B cell (primary cell): ENCODE measurements around the gene IVNS1ABP. TPM values are rescaled to one million over a fixed set of nuclear protein-coding genes. Genes with fewer than 3 reads are reported as not detected.

ENCODE experiments used
- ATAC-seq: fragments of 200-7000 bp; cut with Tn5 transposase; one replicate; pipeline ENCODE4 v1.10.0; 2021; ENCODE audit warnings: low read depth, mild to moderate bottlenecking, moderate number of reproducible peaks, moderate library complexity
- CTCF ChIA-PET: fragments of 350-600 bp; sonication (Branson Sonifier 250); formaldehyde crosslinking; loops from one replicate; lab custom pipeline; 2021; ENCODE audit warnings: antibody characterized with exemption, inconsistent platforms; lab: Charles Lee
- POLR2A ChIA-PET: fragments of 350-600 bp; sonication (Branson Sonifier 250); formaldehyde crosslinking; loops from one replicate; lab custom pipeline; 2021; ENCODE audit warnings: antibody characterized with exemption; lab: Charles Lee
- DNase-seq: peaks from one replicate; pipeline ENCODE4 v3.0.0; 2013
- H2AFZ ChIP-seq: 2 replicates; pipeline ENCODE4 v1.6.1; 2012; ENCODE audit warnings: mild to moderate bottlenecking, low read depth, low read length; ENCODE audit not compliant: insufficient read depth, poor library complexity, severe bottlenecking
- H3K27ac ChIP-seq, 2 donors: 1 replicate in 1 of 2; 2 replicates in 1 of 2; pipeline ENCODE4 v1.5.1; 2012 to 2013; ENCODE audit warnings: low read length in 2 of 2, mild to moderate bottlenecking in 2 of 2, moderate library complexity in 1 of 2
- H3K27me3 ChIP-seq, 4 experiments: fragments of 200-600 bp in 1 of 4; sonication (generic) in 1 of 4; replicated peaks in 1 of 4; 1 replicate in 2 of 4; 2 replicates in 2 of 4; pipeline versions ENCODE4 v1.6.1 to v1.7.0; 2013 to 2016; ENCODE audit warnings: low read length in 3 of 4, mild to moderate bottlenecking in 2 of 4, mixed read lengths in 1 of 4, moderate library complexity in 1 of 4; ENCODE audit not compliant: insufficient read depth in 4 of 4, control insufficient read depth in 3 of 4; ENCODE audit errors: control extremely low read depth in 1 of 4
- H3K36me3 ChIP-seq, 2 experiments: replicated peaks in 1 of 2; 1 replicate in 1 of 2; 2 replicates in 1 of 2; pipeline versions ENCODE4 v1.6.1 to v1.7.1; 2013; ENCODE audit warnings: low read length in 1 of 2; ENCODE audit not compliant: insufficient read depth in 2 of 2, control insufficient read depth in 1 of 2; ENCODE audit errors: control extremely low read depth in 1 of 2, extremely low read depth in 1 of 2
- H3K4me1 ChIP-seq, 2 donors: fragments of 200-600 bp in 1 of 2; sonication (generic) in 1 of 2; 1 replicate in 1 of 2; 2 replicates in 1 of 2; pipeline versions ENCODE4 v1.5.1 to v1.6.1; 2013 to 2017; ENCODE audit warnings: low read length in 2 of 2; ENCODE audit not compliant: control insufficient read depth in 2 of 2, insufficient read depth in 2 of 2
- H3K4me2 ChIP-seq: replicated peaks from 2 replicates; pipeline ENCODE3; 2012; ENCODE audit warnings: mild to moderate bottlenecking, low read depth, low read length; ENCODE audit not compliant: poor library complexity, severe bottlenecking
- H3K4me3 ChIP-seq, 5 experiments: fragments of 200-600 bp in 1 of 5; sonication (generic) in 1 of 5; 1 replicate in 3 of 5; 2 replicates in 2 of 5; pipeline versions ENCODE4 v1.5.1 to v1.7.0; 2011 to 2016; ENCODE audit warnings: low read length in 4 of 5, mild to moderate bottlenecking in 4 of 5, low read depth in 2 of 5, control low read depth in 1 of 5, moderate library complexity in 1 of 5; ENCODE audit not compliant: insufficient read depth in 1 of 5; ENCODE audit errors: control extremely low read depth in 1 of 5, extremely low read depth in 1 of 5
- H3K79me2 ChIP-seq: fragments of 200-600 bp; sonication (generic); one replicate; pipeline ENCODE4 v1.6.0; 2016; ENCODE audit warnings: low read length; ENCODE audit not compliant: control insufficient read depth, insufficient read depth
- H3K9ac ChIP-seq: fragments of 200-600 bp; sonication (generic); 2 replicates; pipeline ENCODE4 v1.6.1; 2017; ENCODE audit warnings: mild to moderate bottlenecking, low read length, moderate library complexity
- H3K9me3 ChIP-seq, 3 donors: one replicate each; pipeline versions ENCODE4 v1.6.1 to v1.7.1; 2013; ENCODE audit warnings: low read length in 2 of 3; ENCODE audit not compliant: control insufficient read depth in 2 of 3, insufficient read depth in 1 of 3; ENCODE audit errors: control extremely low read depth in 1 of 3
- H4K20me1 ChIP-seq: 2 replicates; pipeline ENCODE4 v1.6.0; 2012; ENCODE audit warnings: mild to moderate bottlenecking, low read length; ENCODE audit not compliant: insufficient read depth, control insufficient read depth, poor library complexity, severe bottlenecking
- H3K27ac Mint-ChIP-seq: one replicate; pipeline ENCODE4 v1.8.0; 2021; ENCODE audit warnings: mixed read lengths
- H3K27me3 Mint-ChIP-seq: one replicate; pipeline ENCODE4 v1.8.0; 2021; ENCODE audit warnings: mixed read lengths
- H3K4me1 Mint-ChIP-seq: one replicate; pipeline ENCODE4 v1.8.0; 2021; ENCODE audit warnings: mixed read lengths
- H3K4me3 Mint-ChIP-seq: one replicate; pipeline ENCODE4 v1.8.0; 2021; ENCODE audit warnings: mixed read lengths
- H3K9me3 Mint-ChIP-seq: one replicate; pipeline ENCODE4 v1.8.0; 2022; ENCODE audit warnings: mixed read lengths; ENCODE audit not compliant: insufficient read depth
- EZH2 ChIP-seq: IDR thresholded peaks from 2 replicates; pipeline ENCODE4 v1.6.1; 2012; ENCODE audit warnings: borderline replicate concordance, low read depth, mild to moderate bottlenecking, moderate library complexity, low read length; ENCODE audit not compliant: insufficient read depth, poor library complexity, severe bottlenecking
- WGBS: methylation state at CpG from one replicate; pipeline ENCODE4 v1.1.5; 2013; ENCODE audit warnings: missing lambda C conversion rate; ENCODE audit not compliant: insufficient coverage; 5-methylcytosine and 5-hydroxymethylcytosine counted together
- intact Hi-C: fragments of 100-400 bp; cut with micrococcal nuclease; formaldehyde crosslinking; loops from one replicate; pipeline ENCODE4 v1.10.0; 2022
- polyA plus RNA-seq: library from polyadenylated mRNA; depleted of rRNA; stranded (reverse); fragments of >200 nt; gene quantifications from 2 replicates; pipeline ENCODE4 v1.2.3, GENCODE V29; 2012
- total RNA-seq, 2 donors: library from RNA; stranded (reverse); fragments of 120-200 nt in 1 of 2; gene quantifications; 1 replicate in 1 of 2; 2 replicates in 1 of 2; pipeline versions ENCODE4 v1.2.3 to v1.2.4, GENCODE V29; 2013 to 2022
- TF ChIP-seq, protein P1 (sequence below): fragments of 200-600 bp; IDR thresholded peaks from one replicate; pipeline ENCODE4 v1.8.0; 2022; ENCODE audit warnings: antibody characterized with exemption, mild to moderate bottlenecking

Gene IVNS1ABP
- total and polyA plus RNA-seq, 2 donors (not counting 1 experiment from before 2014, with no cell fraction given) = 42.9 to 87.0 TPM

DNA sequence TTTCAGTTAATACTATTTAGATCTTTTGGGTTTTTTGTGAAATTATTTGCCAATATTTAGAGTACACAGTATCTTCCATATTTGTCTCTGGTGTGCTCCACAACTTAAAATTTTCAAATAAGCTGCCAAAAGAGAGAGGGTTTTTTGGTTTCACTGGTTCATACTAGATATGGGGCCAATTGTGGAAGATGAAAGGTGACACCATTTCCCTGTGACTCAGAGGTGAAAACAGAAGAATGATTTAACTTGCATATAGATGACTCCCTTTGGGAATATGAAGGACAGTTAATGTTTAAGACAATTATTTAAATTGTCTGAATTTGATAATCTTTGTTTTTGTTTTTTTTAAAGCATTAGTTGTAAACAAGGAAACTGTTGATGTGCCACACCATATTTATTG lies 37.5 kb downstream of the IVNS1ABP start:
- TF ChIP-seq EZH2 = no peak
- TF ChIP-seq, protein P1, sequence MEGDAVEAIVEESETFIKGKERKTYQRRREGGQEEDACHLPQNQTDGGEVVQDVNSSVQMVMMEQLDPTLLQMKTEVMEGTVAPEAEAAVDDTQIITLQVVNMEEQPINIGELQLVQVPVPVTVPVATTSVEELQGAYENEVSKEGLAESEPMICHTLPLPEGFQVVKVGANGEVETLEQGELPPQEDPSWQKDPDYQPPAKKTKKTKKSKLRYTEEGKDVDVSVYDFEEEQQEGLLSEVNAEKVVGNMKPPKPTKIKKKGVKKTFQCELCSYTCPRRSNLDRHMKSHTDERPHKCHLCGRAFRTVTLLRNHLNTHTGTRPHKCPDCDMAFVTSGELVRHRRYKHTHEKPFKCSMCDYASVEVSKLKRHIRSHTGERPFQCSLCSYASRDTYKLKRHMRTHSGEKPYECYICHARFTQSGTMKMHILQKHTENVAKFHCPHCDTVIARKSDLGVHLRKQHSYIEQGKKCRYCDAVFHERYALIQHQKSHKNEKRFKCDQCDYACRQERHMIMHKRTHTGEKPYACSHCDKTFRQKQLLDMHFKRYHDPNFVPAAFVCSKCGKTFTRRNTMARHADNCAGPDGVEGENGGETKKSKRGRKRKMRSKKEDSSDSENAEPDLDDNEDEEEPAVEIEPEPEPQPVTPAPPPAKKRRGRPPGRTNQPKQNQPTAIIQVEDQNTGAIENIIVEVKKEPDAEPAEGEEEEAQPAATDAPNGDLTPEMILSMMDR = no peak
- H3K9me3 Mint-ChIP-seq = no peaks in the 10 kb centered on the region
- no peak overlapping the region for H3K4me3 Mint-ChIP-seq
- intact Hi-C loops = no loop called here
- H3K27ac Mint-ChIP-seq = no peak overlapping the region
- Histone ChIP-seq H3K9ac (no peak overlapping the region), H4K20me1 (no peaks in the 10 kb centered on the region), H3K9me3 (no peaks in the 10 kb centered on the region), H3K27ac (no peak overlapping the region), H2AFZ (no peak overlapping the region), H3K4me3 (no peak overlapping the region), H3K27me3 (no peaks in the 10 kb centered on the region), H3K4me1 (no peaks in the 10 kb centered on the region), H3K4me2 (no peak overlapping the region), H3K79me2 (no peaks in the 10 kb centered on the region), H3K36me3 (peaks cover 0 to 1% of the 10 kb centered on the region in 2 experiments)
- no peaks in the 10 kb centered on the region for H3K27me3 Mint-ChIP-seq
- peaks cover 3% of the 10 kb centered on the region for H3K4me1 Mint-ChIP-seq
- no peak for ATAC-seq
- ChIA-PET POLR2A (no interaction called here), CTCF (no interaction called here)
- no peak for DNase-seq

DNA sequence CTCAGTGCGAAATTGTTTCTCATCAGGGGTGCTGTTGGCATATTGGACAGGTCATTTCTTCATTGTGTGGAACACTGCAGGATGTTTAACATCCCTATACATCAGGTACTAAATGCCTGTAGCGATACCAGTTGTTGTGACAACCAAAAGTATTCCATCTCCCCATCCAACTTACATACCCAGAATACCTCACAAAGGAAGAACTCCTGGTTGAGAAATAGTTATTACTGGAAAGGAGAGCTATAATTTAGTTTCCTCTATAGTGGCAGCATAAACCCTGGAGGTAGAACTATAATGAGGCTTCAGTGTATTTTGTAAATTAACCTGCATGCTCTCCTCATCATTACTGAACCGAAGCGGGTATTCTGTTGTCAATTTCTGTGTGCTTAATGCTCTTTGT lies 45.1 kb downstream of the IVNS1ABP start:
- no peak overlapping the region for H2AFZ ChIP-seq
- Mint-ChIP-seq H3K9me3 (no peaks in the 10 kb centered on the region), H3K27me3 (no peaks in the 10 kb centered on the region), H3K4me3 (no peak overlapping the region), H3K4me1 (no peaks in the 10 kb centered on the region), H3K27ac (no peak overlapping the region)
- H3K9ac ChIP-seq = no peak overlapping the region
- DNase-seq = no peak
- ChIA-PET CTCF (no interaction called here), POLR2A (no interaction called here)
- no CpG with 5 or more reads among the region's 4 CpGs for WGBS
- no peaks in the 10 kb centered on the region for H4K20me1 ChIP-seq
- H3K9me3 ChIP-seq = no peaks in the 10 kb centered on the region
- peaks cover 0 to 1% of the 10 kb centered on the region in 2 experiments for H3K36me3 ChIP-seq
- H3K4me2 ChIP-seq = no peak overlapping the region
- TF ChIP-seq, protein P1 = no peak
- no peak for TF ChIP-seq EZH2
- H3K79me2 ChIP-seq = no peaks in the 10 kb centered on the region
- no peak overlapping the region for H3K4me3 ChIP-seq
- no peaks in the 10 kb centered on the region for H3K27me3 ChIP-seq
- no peak for ATAC-seq
- no peak overlapping the region for H3K27ac ChIP-seq
- H3K4me1 ChIP-seq = no peaks in the 10 kb centered on the region
- intact Hi-C loops = no loop called here
